HG02885 (cell line): Measurements from ENCODE around the gene RASL12.
"Not testable (repeated sequence)": the region's sequence is repeated elsewhere in the genome, so short reads cannot be mapped to it uniquely, and the experiment has no call there.

ENCODE experiments used
- ATAC-seq: cut with Tn5 transposase; IDR thresholded peaks from one replicate; pipeline ENCODE4 v1.9.1; 2021; ENCODE audit warnings: mild to moderate bottlenecking; ENCODE audit not compliant: unreplicated experiment, poor library complexity

Gene RASL12

DNA sequence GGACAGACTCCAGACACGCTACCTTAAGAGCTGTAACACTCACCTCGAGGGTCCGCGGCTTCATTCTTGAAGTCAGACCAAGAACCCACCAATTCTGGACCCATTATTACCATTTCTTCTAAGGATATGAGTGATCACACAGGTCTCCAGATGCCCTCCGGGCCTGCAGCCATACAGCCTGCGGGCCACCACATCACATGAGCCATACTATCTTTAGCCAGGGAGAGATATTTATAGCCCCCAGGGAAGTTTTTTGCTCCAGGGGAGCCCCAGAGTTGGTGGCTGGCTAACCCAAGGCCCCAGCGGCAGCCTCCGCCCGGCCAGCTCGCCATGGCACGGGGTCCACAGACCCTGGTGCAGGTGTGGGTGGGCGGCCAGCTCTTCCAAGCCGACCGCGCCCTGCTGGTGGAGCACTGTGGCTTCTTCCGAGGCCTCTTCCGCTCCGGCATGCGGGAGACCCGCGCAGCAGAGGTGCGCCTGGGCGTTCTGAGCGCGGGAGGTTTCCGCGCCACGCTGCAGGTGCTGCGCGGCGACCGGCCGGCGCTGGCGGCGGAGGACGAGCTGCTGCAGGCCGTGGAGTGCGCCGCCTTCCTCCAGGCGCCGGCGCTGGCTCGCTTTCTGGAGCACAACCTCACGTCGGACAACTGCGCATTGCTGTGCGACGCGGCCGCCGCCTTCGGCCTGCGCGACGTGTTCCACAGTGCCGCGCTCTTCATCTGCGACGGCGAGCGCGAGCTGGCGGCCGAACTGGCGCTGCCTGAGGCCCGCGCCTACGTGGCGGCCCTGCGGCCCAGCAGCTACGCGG is 8.9 kb upstream of the RASL12 start, which contains the start of gene KBTBD13:
TSS of gene KBTBD13 (plus strand) at position 261 of the 805 bp plus-strand sequence. CDS start at position 331, 70 bp downstream.
- ATAC-seq = no peak

DNA sequence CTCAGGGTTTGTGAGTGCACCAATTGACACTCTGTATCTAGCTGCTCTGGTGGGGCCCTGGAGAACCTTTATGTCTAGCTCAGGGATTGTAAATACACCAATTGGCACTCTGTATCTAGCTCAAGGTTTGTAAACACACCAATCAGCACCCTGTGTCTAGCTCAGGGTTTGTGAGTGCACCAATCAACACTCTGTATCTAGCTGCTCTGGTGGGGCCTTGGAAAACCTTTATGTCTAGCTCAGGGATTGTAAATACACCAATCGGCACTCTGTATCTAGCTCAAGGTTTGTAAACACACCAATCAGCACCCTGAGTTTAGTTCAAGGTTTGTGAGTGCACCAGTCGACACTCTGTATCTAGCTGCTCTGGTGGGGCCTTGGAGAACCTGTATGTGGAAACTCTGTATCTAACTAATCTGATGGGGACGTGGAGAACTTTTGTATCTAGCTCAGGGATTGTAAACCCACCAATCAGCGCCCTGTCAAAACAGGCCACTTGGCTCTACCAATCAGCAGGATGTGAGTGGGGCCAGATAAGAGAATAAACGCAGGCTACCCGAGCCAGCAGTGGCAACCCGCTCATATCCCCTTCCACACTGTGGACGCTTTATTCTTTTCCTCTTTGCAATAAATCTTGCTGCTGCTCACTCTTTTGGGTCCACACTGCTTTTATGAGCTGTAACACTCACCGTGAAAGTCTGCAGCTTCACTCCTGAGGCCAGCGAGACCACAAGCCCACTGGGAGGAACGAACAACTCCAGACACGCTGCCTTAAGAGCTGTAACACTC is 8.0 kb upstream of the RASL12 start:
- ATAC-seq = not testable (repeated sequence)

DNA sequence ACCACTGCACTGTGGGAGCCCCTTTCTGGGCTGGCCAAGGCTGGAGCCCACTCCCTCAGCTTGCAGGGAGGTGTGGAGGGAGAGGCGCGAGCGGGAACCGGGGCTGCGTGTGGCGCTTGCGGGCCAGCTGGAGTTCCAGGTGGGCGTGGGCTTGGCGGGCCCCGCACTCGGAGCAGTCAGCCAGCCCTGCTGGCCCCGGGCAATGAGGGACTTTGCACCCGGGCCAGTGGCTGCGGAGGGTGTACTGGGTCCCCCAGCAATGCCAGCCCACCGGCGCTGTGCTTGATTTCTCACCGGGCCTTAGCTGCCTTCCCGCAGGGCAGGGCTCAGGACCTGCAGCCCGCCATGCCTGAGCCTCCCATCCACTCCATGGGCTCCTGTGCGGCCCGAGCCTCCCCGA is 7.2 kb upstream of the RASL12 start:
- not testable (repeated sequence) for ATAC-seq

DNA sequence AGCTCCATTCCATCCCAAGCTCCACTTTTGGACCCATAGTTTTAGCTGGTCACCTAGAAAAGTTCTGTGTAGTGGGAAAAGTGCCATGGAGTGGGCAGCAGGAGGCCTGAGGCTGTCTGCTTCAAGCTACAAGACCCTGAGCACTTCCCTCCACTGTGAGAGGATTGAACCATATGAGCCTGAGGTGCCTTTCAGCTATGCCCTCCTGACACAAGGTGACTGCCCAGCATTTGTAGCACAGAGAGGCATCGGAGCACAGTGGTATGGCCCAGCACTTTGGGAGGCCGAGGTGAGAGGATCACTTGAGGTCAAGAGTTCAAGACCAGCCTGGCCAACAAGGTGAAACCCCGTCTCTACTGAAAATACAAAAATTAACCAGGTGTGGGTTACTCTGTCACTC is 4.8 kb upstream of the RASL12 start:
- ATAC-seq = no peak

DNA sequence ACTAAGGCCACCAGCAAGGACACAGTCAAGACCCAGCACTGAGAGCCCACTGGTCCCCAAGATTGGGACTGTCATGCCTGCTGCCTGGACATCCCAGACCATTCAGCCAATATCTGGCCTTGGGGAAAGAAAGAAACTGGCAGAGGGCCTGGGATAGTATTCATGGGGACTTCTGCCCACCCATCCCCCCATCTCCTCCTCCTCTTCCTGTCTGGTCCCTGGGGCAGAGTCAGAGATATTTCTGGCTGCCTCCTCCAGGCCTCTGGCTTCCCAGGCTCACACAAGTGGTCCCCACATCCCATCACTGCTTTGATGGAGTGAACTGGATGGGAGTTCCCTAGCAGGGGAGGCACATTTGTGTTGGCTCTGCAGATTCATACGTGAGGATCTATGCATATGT is 4.2 kb upstream of the RASL12 start:
- no peak for ATAC-seq

DNA sequence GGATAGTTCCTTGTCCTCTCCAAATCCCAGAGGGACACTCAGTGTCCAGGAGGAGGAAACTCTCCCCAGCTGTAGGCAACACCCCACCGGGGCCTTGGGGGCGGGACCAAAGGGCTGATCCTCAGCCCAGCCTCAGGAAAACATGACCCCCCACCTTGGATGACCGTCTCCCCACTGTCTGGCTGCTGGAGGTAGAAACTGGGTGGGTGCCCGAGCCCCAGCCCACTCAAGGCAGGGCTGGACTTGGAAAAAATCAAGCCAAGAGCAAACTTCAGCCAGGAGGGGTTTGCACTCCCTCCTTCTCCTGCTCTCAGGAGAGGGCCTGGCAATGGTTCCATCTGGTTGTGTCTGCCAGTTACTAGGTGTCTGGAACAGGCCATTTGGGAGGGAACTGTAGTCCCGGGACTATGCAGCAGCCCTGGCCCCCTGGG is 3.6 kb upstream of the RASL12 start:
- ATAC-seq = no peak

DNA sequence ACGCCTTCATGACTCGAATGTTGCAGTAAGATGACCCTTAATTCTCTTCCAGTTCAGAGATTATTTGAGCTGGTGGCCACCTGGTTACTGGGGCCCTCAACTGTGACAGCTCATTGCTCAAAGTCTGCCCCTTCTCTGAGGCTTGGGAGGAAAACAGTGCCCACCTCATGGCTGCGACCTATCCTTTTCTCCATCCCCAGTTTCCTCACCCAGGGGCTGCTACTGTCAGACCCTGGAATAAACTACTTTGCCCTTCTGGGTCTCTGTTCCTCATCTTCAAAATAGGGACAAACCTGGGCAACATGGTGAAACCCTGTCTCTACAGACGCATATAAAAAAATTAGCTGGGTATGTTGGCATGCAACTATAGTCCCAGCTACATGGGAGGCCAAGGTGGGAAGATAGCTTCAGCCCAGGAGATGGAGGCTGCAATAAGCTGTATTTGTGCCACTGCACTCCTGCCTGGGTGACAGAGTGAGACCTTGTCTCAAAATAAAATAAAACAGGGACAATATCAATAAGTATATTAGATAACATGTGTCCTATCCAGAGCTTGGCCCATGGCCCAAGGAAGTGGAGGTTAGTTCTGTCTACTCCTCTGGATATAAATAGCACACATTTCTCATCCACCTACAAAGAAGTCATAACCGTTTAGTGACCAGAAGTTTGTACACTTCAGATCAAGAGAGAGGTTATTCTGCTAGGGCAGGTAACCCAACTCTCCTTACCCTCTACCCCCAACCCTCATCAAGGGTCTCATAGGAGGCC is 2.2 kb upstream of the RASL12 start:
- no peak for ATAC-seq

DNA sequence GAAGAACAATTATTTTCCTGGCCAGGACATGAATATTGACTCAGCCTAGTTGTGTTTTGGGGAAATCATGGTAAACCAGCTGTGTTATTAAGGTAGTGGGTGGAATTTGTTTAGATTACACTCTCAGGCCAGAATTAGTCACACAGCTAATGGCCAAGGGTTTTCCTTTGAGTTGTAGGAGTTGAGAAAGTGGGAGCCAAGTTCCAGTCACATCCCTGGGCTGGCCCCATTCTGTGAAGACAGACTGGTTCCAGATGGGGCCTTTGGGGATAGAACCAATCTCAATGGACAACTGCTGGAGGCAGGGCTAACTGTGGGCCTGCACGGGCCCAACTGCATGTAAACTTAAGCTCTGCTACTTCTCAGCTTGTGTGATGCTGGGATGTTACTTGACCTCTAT is 1.4 kb upstream of the RASL12 start:
- no peak for ATAC-seq

DNA sequence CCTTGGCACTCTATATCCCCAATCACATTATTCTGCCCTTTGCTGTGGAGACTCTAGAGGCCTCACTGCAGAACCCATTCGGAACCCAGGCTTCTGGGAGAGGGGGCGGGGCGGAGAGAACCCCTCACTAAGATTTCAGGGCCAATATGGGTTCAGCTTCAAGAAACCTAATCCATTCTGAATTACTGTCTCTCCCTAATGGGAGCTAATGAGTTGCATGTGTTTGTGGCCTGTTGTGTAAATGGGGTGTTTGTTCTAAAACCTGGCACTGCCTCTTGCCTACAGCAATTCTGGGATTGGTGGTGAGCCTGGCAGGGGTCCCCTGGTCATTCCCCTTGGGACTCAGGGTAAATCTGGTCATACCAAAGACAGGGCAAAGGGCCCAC is 605 bp upstream of the RASL12 start:
- ATAC-seq = no peak

DNA sequence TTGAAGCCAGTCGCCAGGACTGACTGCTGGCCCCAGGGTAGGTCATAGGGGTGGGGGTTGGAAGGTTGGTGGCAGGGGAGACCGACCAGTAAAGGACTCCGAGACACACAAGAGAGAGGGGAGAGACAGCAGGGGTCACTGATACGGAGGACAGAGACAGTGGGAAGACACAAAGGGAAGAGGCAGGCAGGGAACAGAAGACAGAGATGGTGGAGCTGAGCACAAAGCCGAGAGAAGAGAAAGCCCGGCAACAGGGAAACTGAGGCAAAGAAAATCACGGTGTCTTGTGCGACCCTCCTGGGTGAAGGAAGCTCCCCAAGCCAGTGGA is 510 bp downstream of the RASL12 start:
- no peak for ATAC-seq

DNA sequence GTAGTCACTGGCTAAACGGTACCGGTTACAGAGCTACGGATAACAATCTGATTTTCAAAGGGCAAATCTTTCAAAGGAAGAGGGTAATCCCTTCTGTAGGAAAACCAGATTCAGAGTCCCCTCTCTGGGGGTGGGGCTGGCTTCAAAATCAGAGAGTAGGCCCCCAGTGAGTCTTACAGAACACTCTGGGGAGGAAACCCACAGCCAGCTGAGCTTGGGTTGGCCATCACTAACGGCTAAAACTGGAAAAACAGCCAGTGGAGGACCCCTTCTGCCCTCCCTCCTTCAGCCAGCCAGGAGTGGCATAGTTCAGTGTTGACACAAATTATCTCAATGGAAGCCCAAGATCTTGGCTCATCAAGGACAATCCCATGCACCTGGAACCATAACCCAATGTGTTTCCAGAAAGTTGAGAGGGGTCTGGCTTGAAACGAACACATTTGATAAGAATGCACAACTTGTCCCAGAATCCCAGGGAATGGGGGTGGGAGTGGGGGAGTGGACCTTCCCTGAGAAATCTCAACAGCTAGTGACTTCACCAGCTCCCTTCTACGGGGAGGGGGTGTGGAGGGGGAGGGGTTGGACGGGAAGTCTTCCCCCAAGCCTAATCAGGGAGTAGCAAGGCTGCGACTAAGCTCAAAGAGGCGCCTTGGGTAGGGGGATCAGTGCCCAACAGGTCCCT is 1.0 kb downstream of the RASL12 start:
- ATAC-seq = no peak

DNA sequence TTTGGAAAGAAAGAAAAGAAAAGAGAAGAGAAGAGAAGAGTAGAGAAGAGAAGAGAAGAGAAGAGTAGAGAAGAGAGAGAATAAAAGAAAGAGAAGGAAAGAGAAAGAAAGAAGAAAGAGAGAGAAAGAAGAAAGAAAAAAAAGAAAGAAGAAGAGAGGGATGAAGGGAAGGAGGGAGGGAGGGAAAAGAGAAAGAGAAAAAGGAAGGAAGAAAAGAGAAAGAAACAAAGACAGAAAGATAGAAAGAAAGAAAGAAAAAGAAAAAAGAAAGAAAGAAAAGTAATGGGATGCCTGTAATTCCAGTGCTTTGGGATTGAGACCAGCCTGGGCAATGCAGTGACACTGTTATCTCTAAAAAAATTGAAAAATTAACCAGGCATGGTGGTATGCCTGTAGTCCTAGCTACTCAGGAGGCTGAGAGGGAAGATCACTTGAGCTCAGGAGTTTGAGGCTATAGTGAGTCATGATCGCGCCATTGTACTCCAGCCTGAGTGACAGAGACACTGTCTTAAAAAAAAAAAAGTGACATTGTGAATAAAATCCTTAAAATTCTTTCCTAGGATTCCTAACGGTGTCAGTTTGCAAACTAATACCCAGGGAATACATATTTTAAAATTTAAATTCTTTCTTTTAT is 1.7 kb downstream of the RASL12 start:
- ATAC-seq = no peak

DNA sequence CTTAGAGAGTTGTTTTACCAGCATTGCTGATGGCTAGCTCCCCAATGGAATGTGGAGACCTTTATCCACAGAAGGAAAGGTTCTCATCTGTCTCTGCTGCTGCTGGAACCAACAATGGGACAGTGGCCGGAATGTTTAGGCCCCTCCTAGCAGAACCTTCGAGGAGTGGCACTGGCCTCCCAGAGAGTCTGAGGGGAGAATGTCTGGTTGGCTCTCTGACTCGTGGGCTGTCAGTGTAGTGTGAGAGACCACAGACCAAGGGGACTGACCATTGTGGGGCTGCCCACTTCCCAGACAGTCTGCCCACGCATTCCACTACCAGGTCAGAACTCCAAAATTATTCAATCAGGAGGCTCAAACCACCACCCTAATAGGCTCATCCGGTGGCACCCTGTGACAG is 5.1 kb downstream of the RASL12 start:
- ATAC-seq = no peak

DNA sequence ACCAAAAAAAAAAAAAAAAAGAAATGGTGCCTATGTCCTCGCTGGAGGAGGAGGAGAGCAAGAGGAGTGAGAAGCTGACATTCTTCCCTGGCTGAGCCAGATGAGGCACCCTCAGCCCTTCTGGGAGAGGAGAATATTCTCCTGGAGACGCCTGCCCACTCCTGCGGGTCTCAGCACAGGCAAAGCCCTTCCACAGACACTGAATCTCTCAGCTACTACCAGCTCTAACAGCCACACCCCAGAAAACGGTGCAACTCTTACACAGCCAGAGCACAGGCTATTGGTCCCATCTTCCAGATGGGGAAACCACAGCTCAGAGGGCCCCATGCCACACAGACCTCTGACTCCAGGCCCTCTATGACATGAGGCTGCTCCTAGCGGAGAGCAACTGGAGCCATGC is 5.7 kb downstream of the RASL12 start:
- no peak for ATAC-seq

DNA sequence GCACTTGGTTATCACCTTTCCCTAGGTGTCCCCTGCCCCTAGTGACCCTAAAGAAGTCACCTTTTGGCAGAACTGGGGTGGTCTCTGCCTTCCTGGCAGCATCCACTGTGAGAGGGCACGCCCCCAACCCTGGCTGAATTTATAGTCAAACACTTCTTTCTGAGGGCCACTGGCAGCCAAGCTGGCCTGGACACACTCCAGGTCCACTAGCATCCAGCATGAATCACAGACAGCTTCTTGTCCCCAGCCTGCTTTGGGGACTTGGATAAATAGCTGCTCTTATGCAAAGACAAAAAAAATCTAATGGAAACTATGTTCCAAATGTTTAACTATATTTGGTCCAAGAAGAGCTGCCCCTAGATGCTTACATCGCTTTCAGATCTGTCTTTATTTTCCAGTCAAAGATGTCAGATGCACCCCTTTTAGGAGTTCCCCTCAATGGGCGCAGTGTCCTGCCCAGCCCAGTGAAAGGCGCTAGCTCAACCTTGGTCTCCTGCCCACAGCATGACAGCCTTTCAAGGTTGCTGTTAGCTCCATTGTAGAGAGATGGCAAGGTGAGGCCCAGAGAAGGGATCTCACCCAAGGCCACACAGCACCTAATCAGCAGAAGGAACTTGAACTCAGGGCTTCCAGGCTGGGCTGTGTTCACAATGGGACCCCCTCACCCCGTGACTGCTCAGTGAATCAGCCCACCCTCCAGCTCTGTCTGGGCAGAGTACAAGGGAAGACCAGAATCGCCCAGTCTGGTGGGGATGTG is 7.0 kb downstream of the RASL12 start:
- ATAC-seq = no peak

DNA sequence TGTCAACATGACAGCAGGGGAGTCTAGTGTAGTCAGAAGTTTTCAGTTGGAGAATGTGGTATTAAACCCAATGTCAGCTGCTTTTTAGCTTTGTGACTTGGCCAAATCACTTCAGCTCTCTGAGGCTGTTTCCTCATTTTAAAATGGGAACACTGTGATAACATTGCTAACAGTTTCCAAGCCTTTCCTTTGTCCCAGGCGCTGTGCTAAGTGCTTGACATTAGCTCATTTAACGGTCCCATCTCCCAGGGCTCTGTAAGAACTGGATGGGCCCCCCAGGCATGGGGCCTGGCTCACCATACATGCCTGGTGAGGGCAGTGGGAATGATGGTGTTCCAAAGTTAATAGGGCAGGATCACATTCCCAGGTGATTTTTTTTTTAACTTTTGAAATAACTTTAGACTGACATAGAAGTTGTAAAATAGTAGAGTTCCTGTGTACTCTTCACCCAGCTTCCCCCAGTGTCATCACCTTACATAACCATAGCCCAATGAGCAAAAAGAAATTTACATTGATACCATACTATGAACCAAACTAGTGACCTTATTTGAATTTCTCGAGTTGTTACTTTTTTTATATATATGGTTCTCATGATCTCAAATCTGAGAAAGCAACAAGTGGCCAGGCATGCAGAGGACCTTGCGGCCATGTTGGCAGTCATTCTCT is 7.7 kb downstream of the RASL12 start:
- no peak for ATAC-seq

DNA sequence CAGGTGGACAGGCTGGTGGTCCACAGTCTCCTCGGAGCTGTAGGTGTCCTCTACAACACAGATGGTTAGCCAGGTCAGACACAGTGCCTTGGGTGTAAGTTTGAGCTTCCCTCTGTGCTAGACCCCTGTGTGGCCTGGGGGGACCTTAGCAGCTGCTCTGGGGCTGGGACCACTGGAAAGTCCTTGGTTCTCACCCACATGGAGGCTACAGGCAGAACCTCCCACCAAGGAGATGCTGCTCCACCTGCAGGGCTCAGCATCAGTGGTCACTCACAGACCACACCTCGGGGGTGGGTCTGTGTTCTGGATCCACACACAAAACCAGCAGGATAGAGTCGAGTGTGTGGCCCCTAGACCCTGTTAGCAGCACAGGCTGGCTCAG is 8.4 kb downstream of the RASL12 start:
- ATAC-seq = no peak

DNA sequence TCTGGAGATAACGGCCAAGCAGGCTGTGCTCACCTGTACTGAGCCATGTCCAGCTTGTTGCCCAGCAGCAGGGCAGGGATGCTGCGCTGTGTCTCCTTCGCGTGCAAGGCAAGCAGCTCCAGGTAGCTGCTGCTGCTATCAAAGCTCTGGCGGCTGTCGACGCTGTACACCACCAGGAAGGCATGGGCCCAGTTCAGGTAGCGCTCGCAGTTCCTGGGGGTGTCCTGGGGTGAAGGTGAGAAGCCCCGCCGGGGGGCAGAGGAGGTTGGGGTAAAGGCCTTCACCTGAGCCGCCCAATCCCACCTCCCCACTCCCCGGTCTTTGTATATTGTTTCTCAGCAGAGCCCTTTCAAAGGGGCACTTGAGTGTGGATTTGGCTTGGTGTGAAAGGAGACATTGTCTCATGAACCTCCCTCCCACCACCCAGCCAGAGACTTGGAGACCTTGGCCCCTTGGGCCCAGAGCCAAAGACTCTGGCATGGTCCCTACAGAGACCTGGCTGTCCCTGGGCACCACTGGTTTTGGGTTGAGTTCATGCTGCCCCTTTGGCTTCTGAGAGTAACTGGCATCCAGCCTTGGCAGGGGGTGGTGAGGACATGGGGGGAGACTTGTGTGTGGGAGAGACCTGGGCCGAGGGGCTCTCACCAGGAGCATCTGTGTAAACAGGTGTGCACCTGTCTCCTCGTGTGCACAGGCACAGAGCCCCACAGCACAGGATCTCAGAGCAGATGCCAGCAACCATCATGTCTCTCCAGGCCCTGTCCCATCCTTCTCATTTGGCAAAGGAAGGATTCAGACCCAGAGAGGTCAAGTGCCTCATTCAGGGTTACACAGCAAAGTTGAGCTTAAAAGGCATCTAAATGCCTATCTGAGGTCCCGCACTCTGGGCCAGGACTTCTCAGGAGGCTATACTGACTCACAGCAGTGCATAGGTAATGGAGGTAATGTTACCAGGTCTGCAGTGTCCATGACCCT is 9.1 kb downstream of the RASL12 start:
- no peak for ATAC-seq
